Cardiac fibroblast (primary cell): ENCODE measurements around the gene RAD1.
A peak's percentile ranks its signal among the peaks of the same experiment; 100 is the strongest.

Source experiments
- DNase-seq, 2 donors: peaks; one replicate each; pipeline versions ENCODE4 v3.0.0 to v3.0.0-alpha.2; 2010; ENCODE audit warnings: low read depth in 2 of 2
- H3K4me3 ChIP-seq, 2 donors: replicated peaks in 1 of 2; 1 replicate in 1 of 2; 2 replicates in 1 of 2; pipeline ENCODE4 v1.5.1; 2011; ENCODE audit warnings: low read depth in 2 of 2, low read length in 2 of 2, mild to moderate bottlenecking in 2 of 2, moderate library complexity in 1 of 2
- CTCF ChIP-seq: IDR thresholded peaks from one replicate; pipeline ENCODE4 v1.5.1; 2011; ENCODE audit warnings: low read depth, mild to moderate bottlenecking, low read length, inconsistent platforms

Gene RAD1

GRCh38 chr5:34869256-34869655, 46.0 kb downstream of the RAD1 start:
- TF ChIP-seq CTCF: no peak
- no peak for DNase-seq
- no peak overlapping the region for H3K4me3 ChIP-seq

GRCh38 chr5:34868791-34869190, 46.5 kb downstream of the RAD1 start:
- no peak for DNase-seq
- no peak for TF ChIP-seq CTCF
- no peak overlapping the region for H3K4me3 ChIP-seq

GRCh38 chr5:34867660-34868059, 47.6 kb downstream of the RAD1 start:
- no peak overlapping the region for H3K4me3 ChIP-seq
- TF ChIP-seq CTCF: no peak
- DNase-seq: no peak

GRCh38 chr5:34866989-34867471, 48.3 kb downstream of the RAD1 start:
- no peak for TF ChIP-seq CTCF
- no peak for DNase-seq
- no peak overlapping the region for H3K4me3 ChIP-seq

GRCh38 chr5:34865091-34865490, 50.2 kb downstream of the RAD1 start:
- no peak overlapping the region for H3K4me3 ChIP-seq
- TF ChIP-seq CTCF: no peak
- peak in 1 of 2 donors; percentile 14 for DNase-seq

GRCh38 chr5:34863946-34864345, 51.4 kb downstream of the RAD1 start:
- H3K4me3 ChIP-seq: no peak overlapping the region
- TF ChIP-seq CTCF: no peak
- no peak for DNase-seq

- no peak for DNase-seq
- TF ChIP-seq CTCF: no peak
- H3K4me3 ChIP-seq: no peak overlapping the region
Observed at GRCh38 chr5:34859253-34859652, 56.1 kb downstream of the RAD1 start.
